HG02840 (cell line): Measurements from ENCODE around the gene RAC2.

ENCODE experiments used
- ATAC-seq: cut with Tn5 transposase; IDR thresholded peaks from one replicate; pipeline ENCODE4 v1.9.1; 2021; ENCODE audit warnings: mild to moderate bottlenecking, moderate library complexity, moderate number of reproducible peaks; ENCODE audit not compliant: unreplicated experiment, low FRiP score

Gene RAC2

GRCh38 chr22:37179622-37180420 lies 64.2 kb downstream of the RAC2 start:
- no peak for ATAC-seq

- ATAC-seq: no peak
Observed at GRCh38 chr22:37179126-37179470, 65.0 kb downstream of the RAC2 start.

- ATAC-seq: no peak
Observed at GRCh38 chr22:37178350-37179125, 65.5 kb downstream of the RAC2 start.

- no peak for ATAC-seq
Observed at GRCh38 chr22:37177755-37178154, 66.3 kb downstream of the RAC2 start.

- no peak for ATAC-seq
Observed at GRCh38 chr22:37177221-37177620, 66.8 kb downstream of the RAC2 start.

- ATAC-seq: no peak
Observed at GRCh38 chr22:37176464-37177061, 67.5 kb downstream of the RAC2 start.

GRCh38 chr22:37175414-37176281 lies 68.4 kb downstream of the RAC2 start:
- no peak for ATAC-seq
